Stimulated activated CD8-positive, alpha-beta memory T cell treated with anti-CD3 and anti-CD28 coated beads, Interleukin-15, amount 100 ng/mL, for 24 hours (primary cell): ENCODE data around the gene RUVBL1.
A peak's percentile ranks its signal among the peaks of the same experiment; 100 is the strongest.
"Not testable (repeated sequence)": the region's sequence is repeated elsewhere in the genome, so short reads cannot be mapped to it uniquely, and the experiment has no call there.

ENCODE experiments used
- DNase-seq: peaks from one replicate; pipeline ENCODE4 v3.0.0-alpha.2; 2020; ENCODE audit warnings: low read depth

Gene RUVBL1

DNA sequence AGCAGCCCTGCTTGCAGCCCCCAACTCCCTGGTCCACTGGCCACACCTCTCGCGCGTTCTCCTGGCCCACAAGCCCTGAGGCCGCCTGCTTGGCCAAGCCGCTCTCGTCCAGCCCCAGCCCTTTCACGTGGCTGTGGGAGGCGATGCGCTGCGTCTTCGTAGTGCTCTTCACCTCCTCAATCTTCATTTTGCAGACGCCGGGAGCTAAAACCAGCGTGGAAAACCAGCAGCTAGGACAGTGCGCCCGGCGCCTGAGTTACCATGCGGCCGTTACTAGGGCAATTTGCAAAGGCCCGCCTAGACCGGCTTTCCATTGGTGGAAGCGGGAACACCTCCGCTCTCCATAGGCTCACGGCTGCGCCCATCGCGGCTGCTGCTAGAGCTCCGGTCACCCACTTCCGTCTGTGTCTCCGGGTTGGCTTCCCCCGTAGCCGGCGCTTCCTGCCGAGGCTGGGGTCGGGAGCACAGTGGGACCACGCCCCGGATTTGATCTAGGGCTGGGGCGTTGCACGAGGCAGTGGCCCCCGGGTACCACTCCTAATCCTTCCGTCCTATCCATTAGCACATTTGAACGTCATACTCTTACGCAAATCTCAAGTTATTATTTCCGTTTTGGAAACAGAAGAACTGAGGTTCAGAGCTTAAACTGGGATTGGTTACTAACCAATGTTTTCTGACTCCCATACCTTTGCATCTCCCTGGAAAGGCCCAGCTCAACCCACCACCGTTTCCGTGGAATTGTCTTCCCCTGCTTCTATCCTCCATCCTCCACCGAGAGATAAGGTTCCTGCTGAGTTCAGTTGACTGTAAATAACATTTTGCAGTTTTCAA lies at the start of gene RUVBL1:
TSS of gene RUVBL1 (minus strand) at position 275 of the 831 bp plus-strand sequence. CDS start at position 187, 88 bp downstream.
- DNase-seq: peak; percentile 83

DNA sequence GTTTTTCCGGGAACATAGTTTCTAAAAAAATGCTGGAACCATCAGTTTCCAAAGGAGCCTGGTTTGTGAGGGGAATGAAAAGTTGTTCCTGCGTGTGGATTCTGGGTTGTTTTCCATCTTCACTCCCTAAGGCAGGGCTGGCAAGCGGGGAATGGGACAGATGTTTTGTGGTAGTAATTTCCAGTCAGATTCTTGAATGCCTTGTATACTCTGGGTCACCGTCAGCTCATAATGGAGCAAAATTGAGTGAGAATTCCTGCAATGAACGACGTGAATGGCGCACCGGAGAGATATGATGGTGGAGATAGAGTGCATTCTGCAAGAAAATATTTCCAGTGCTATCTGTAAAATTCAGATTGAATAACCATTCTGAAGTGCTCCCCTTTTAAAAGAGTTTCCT lies 49.6 kb upstream of the RUVBL1 start:
- DNase-seq: no peak

GRCh38 chr3:128170866-128171516 lies 47.4 kb upstream of the RUVBL1 start:
- no peak for DNase-seq

GRCh38 chr3:128168836-128169235 lies 45.2 kb upstream of the RUVBL1 start:
- DNase-seq: no peak

- DNase-seq: no peak
Measured at GRCh38 chr3:128167973-128168674, 44.5 kb upstream of the RUVBL1 start.

- DNase-seq: no peak
Measured at GRCh38 chr3:128167646-128167972, 44.0 kb upstream of the RUVBL1 start.

DNA sequence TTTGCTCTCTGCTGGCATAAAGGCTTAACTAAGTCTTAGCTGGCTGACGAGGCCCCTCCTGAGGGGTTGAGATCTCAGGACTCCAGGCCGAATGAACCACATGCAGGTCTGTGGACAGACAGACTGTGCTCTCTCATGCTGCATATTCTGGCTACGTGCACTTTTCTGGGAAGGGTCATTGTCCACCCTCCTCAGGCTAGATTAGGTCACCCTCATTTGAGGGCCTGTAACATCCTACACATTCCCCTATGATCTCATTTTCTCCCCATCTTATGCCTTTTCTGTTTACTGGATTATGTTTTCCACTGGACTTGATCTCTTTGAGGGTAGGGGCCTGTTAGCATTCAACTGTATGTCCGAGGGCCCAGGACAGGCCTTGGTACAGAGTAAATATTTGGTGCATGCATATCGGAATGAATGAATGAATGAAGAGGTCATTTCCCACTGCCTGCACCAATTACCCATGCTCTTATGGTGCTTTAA lies 43.4 kb upstream of the RUVBL1 start:
- no peak for DNase-seq

DNA sequence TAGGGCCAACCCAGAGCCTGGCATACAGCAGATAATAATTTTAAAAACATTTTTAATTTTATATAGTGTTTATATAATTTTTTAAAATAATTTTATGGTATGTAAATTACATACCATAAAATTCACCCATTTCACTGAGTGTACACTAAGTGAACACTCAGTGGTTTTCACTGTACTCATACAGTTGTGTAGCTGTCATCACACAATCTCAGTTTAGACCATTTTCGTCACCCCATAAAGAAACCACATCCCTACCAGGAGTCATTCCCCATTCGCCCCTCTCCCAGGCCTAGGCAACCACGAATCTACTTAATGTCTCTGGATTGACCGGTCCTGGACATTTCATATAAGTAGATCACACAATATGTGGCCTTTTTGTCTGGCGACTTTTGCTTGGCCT lies 39.8 kb upstream of the RUVBL1 start:
- no peak for DNase-seq

DNA sequence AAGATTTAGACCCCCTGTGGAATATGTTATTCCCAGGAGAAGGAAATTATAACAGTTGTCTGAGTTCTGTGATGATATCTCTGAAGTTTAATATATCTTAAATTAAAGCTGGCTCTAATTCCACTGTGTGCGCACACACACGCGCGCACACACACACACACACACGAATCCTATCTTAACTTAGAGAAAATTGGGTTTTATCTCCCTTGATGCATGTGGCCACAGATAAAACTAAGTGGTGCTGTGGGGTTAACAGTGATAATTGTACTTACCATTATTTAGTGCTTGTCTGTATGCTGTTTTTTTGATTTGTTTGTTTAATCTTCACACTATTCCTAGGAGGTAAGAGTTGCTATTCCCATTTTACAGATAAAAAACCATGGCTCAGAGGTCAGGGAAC lies 37.0 kb upstream of the RUVBL1 start:
- no peak for DNase-seq

- no peak for DNase-seq
Measured at GRCh38 chr3:128155616-128156360, 32.2 kb upstream of the RUVBL1 start.

GRCh38 chr3:128154354-128154753 lies 30.7 kb upstream of the RUVBL1 start:
- not testable (repeated sequence) for DNase-seq

- peak; percentile 75 for DNase-seq
Measured at GRCh38 chr3:128153156-128154041, 29.8 kb upstream of the RUVBL1 start, which contains the start of gene EEFSEC. EEFSEC (plus strand) TSS chr3:128153481; CDS start chr3:128153508, 27 bp downstream.

- DNase-seq: no peak
Measured at GRCh38 chr3:128152419-128153155, 29.0 kb upstream of the RUVBL1 start.

DNA sequence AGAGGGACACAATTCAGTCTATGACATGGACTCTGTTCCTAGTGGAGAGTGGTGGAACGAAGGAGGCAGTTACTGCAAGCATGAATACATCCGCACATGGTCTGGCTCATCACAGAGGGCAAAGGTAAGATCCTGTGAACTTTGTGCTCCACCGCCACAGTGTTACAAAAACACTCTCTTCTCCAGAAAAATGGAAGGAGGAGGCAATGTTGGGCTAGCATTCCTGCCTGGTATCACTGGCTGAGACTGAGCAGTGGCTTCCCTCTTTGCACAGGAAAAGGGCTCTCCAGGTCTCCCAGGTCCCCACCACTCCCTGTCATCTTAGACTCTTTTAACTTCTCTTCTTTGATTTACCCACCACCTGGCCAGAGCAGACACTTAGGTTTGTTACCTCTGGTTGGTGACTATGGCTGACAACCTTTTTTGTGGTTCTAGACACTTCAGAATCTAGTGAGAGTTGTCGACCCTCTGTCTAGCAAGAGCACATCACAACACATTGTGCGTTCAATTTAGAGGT lies 28.2 kb upstream of the RUVBL1 start:
- DNase-seq: no peak

DNA sequence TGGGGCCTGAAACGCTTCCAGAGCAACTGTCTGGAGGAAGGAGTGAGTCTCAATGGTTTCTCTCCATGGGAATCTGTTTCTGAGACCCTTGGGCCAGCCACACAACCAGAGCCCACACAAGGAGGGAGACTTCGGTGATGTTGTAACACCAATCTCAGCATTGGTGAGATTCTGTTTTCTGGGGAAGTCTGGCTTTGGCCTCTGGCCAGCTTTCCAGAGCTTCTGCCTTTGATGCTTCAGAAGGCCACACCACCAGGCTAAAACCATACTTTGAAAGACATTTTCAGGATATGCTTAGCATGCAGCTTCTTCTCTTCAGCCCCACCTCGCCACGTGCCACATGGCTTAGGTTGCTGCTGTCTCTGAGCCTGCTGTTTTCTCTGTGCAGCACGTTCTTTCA lies 26.0 kb upstream of the RUVBL1 start:
- DNase-seq: no peak

DNA sequence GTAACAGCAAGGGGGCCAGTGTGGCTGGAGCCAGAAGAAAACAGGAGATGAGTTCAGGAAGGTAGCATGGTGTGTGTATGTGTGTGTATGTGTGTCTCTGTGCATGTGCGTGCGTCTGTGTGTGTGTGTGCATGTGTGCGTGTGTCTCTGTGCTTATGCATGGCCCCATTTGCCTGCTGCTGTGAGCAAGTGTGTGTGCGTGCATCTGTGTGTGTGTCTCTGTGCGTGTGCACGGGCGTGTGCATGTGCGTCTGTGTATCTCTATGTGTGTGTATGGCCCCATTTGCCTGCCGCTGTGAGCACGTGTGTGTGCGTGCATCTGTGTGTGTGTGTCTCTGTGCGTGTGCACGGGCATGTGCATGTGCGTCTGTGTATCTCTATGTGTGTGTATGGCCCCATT lies 22.6 kb upstream of the RUVBL1 start:
- DNase-seq: no peak

DNA sequence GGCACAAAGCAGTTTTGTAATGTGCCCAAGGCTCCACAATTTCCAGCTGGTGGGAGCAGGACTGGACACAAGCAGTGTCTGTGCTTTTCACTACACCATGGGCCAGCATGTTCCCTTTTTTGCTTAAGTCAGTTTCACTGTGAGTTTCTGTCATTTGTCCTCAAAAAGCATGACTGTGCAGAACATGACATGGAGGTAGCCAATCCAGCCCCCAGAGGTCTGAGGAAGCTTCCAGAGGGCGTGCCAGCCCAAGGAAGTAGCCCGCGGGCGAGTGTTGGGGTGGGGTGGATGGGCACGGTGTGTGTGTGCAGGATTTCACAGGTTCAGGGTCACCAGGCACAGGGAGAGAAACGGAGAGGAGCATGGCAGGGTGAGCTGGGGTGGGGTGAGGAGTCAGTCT lies 21.7 kb upstream of the RUVBL1 start:
- no peak for DNase-seq

DNA sequence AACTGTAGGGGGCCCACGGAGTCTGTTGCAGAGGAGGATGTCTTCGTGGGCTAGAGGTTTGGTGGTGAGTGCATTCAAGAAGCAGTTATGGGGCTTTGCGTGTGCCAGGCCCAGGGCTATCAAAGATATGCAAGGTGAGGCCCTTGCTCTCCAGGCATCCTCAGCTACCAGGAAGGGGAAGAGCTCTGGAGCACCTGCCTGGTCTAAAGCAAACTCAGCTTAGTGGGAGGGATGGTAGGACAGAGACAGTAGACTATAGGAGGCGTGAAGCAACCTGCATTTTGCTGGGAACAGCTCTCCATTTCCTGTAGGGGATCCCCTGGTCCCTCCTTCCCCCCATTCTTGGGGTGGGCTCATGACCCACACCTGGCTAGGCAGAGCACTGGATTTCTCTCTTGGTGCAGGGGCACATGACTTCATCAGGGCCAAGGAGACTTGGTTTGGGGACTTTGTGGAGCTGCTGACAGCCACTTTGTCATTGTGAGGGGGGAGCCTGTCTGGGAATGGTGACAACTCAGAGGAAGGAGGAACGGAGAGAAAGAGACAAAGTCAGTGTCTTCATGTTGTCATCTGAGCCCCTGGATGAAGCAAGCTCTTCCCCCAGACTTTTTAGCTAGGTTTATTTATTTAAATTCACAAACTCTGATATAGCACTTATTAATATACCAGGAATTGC lies 21.0 kb upstream of the RUVBL1 start:
- DNase-seq: no peak

- no peak for DNase-seq
Measured at GRCh38 chr3:128143496-128143895, 19.9 kb upstream of the RUVBL1 start.
